Bone marrow (tissue), 2 donors: ENCODE results near the gene CSDE1.

Experiments
- DNase-seq, 2 donors: peaks; one replicate each; lab custom pipeline; 2025; lab: John Stamatoyannopoulos, UW

CSDE1 gene

DNA sequence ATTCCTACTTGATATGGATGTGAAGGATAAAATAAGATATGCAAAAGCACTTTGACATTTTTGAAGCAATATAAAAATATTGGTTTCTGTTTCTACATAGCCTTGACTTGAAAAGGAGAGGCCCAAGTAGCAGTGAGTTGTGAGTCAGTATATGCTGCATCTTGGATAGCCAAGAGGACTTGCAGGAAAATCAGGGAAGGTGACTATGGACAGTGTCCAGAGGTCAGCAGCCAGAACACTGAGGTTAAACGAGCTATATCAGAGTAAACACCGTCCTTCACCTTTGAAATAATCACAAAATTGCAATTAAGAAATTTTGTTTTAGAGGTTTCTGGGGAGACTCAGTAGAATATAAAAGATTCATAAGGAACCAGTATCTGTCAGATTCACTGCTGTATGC lies 55.9 kb downstream of the CSDE1 start:
- no peak for DNase-seq

DNA sequence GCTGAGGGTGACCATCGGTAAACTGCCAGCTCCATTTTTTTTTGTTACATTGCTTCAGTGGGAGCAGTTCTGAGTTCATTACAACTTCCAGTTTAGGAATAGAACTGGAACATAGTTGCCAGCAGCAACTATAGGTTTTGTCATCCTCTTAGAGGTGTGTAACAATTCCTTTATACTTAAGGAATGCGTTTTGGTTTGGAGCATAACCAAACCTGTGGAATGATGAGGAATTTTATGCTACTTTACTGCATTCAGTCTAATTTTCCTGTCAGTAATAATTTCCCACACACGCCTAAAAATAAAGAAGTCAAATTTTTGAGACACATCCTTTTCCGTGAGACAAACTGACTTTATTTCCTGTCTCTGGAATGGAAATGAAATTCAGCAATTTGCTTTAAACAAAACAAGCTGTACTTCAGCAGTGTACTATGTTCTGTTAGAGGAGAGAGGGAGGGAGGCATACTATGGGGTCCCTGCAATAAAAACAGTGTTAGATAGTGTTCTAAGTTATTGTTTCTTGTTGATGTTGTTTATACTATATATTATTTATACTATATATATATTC lies 57.7 kb downstream of the CSDE1 start:
- DNase-seq, result no peak

DNA sequence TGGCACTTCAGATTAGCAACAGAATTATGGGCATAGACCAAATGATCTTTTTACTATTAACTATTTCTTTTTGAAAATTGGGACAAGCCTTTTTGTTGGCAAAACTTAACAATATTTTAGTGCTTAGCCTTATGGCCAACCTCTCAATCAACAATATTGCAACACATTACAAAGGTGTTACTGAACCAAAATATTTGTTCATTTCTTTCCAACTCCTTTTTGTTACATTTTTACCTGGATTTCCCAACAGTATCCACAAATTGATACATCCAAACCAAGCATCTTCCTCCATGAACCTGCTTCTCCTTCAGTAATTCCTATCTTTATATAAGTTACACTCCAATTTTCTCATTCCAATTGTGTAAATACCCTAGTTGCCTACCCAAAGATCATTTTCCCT lies 61.0 kb downstream of the CSDE1 start:
- DNase-seq, result no peak

DNA sequence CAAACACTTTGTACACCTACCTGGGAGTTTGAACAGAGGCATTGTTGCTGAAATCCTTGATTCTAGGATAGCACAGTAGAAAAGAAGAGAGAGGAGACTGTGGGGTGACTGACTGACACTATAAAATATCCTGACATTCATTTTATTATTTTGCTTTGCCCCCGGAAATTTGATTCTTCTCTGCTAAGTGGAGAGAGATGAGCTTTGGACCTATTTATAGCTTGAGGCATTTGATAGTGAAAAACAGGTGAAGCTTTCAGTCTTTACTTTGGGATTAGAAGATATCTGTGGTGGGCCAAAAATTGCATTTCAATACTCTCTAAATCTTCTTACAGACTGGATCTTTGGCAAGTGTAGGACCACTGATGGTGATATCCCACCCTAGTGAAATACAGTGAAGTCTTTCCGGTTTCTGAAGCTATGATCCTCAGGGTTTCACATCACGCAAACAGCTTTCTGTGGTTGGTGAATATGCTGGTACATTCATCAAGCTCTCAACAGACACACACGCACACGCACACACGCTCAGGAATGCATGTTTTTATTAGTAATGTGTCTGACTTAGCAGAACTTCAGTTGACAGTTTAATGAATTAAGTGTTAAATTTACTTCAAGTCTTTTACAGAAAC lies 62.2 kb downstream of the CSDE1 start, which contains the start of gene AMPD1:
AMPD1 (minus strand) TSS at position 117 of the 629 bp plus-strand sequence; CDS start at position 42, 75 bp downstream.
- no peak for DNase-seq

DNA sequence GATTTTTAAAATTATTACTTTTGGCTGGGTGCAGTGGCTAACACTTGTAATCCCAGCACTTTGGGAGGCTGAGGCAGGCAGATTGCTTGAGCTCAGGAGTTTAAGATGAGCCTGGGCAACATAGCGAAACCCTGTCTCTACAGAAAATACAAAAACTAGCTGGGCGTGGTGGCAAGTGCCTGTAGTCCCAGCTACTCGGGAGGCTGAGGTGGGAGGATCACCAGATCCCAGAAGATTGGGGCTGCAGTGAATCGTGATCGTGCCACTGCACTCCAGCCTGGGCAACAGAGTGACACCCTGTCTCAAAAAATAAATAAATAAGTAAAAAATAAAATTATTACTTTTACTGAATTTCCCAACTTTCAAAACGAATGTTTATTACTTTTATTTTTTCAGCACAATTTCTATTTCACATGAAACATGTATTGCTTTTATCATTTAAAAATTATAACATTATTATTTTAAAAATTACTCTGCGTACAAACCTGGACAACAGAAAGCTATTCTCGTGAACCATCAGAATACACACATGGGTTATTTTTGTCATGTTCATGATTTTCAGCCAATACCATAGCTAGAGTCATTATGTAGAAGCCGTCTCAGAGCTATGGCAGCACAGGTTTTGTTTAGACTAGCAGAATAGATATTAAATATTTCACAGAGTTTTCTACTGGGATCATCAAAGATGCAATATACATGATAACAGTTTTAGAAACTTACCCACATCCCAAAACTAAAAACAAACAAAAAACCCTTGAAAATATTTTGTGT lies 63.1 kb downstream of the CSDE1 start:
- DNase-seq, result no peak

DNA sequence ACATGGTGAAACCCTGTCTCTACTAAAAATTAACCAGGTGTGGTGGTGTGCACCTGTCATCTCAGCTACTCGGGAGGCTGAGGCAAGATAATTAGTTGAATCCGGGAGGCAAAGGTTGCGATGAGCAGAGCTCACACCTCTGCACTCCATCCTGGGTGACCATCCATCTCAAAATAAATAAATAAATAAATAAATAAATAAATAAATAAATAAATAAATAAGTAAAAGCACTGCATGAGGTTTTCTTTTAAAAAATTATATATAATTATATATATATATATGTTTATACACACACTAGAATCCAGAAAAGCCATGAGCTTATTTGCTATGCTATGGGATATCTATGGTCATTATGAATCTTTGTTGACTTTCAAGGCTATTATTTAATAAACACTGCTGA lies 64.8 kb downstream of the CSDE1 start:
- no peak for DNase-seq

DNA sequence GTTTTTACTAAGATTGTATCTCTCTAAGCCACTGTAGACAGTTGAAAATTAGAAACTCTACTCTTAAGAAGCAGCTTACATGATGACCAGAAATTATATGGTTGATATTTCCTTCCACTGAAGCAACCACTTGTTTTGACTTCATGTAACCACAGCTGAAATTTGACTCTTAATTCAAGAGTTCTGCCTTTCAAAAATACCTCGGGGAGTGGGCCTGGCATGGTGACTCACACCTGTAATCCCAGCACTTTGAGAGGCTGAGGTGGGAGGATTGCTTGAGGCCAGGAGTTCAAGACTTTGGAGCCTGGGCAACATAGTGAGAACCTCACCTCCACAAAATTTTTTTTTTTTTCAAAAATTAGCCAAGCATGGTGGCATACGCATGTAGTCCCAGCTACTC lies 66.7 kb downstream of the CSDE1 start:
- no peak for DNase-seq

DNA sequence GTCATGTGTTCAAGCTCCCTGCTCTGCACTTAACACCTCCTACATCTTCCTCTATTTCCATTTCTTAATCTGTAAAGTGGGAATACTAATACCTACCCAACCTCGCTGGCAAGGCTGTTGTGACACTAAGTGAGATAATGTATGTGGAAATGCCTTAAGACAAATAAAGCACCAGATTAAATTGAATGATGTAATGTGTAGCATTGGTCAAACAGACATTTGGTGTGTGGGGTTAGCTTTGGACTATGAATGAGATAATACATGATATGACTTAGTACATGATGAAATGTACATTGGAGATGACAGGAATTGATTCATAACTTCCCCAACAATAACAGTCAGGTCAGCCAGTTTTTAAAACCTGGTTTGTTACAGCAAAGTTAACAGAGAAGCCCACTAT lies 67.6 kb downstream of the CSDE1 start:
- no peak for DNase-seq

DNA sequence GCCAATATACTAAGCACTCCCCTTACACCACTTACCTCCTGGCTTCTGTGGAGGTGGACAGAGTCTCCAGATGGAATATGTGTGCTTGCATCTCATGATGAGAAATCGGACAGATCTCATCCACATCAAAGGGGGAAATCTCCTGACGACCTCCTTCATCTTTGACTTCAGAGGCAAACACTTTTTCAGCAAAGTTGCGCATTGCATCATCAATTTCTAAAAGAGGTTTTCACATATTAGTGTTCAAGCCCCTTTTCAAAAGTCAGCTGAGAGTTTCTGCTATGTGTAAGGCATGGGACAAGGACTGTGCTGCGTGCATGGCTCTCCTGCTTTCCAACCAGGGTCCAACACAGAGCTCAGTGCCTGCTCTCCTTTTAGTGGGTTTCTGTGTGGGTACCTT lies 69.3 kb downstream of the CSDE1 start:
- DNase-seq, result no peak

DNA sequence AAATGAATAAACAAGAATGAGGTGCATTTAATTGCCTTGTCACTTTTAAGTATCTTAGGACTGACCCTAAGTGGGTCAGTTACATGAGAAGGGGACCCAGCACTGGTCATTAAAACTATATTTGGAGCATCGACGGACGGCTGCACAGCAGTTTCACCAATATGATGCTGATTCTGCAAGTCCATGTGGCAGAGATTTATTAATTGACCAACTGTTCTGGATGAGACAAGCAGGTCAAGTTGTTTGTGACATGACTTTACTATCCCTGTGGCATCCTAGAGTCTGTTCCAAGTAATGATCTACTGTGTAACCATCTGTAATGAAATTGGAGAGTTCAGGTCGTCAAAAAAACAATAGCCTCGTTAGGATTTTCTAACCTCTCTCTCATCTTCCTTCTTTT lies 71.9 kb downstream of the CSDE1 start:
- DNase-seq, result no peak

DNA sequence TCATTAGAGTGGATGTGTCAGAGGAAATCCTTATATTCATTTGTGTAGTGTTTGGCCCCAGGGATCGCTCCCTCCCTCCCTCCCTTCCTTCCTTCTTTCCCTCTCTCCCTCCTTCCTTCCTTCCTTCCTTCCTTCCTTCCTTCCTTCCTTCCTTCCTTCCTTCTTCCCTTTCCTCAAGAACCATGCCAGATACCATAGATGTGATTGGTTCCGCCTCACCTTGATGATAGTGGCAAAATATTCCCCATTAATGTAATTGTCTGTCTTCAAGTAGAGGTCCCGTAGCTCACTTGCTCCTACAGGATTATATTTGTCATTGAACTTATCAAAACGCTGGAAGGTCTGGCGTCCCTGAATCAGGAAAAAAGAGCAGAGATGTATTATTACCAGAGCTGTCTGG lies 80.1 kb downstream of the CSDE1 start:
- DNase-seq, result no peak

DNA sequence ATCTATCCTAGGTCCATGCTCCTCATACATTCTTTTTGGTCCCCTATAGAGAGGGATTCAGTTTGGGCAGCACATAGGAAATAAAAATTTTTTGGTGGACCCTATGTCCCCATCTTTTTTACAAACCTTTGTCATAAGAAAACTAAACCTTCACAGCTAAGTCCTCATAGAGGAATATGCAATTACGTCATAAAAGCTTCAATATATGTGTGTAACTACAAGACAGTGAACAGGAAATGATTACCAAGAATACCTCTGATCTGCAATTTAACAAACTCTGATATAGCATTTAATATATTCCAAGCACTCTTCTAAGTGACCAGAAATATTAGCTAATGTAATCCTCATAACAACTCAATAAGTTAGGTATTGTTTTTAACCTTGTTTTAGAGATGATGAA lies 81.7 kb downstream of the CSDE1 start:
- DNase-seq, result no peak

DNA sequence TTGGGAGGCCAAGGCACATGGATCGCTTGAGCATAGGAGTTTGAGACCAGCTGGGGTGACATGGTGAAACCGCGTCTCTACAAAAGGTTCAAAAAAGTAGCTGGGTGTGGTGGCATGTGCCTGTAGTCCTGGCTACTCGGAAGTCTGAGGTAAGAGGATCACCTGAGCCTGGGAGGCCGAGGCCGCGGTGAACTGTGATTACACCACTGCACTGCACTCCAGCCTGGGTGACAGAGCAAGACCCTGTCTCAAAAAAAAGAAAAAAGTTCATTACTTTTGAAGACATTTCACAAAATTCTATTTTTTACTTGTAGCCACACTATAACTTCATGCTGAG lies 85.9 kb downstream of the CSDE1 start:
- DNase-seq, result no peak

DNA sequence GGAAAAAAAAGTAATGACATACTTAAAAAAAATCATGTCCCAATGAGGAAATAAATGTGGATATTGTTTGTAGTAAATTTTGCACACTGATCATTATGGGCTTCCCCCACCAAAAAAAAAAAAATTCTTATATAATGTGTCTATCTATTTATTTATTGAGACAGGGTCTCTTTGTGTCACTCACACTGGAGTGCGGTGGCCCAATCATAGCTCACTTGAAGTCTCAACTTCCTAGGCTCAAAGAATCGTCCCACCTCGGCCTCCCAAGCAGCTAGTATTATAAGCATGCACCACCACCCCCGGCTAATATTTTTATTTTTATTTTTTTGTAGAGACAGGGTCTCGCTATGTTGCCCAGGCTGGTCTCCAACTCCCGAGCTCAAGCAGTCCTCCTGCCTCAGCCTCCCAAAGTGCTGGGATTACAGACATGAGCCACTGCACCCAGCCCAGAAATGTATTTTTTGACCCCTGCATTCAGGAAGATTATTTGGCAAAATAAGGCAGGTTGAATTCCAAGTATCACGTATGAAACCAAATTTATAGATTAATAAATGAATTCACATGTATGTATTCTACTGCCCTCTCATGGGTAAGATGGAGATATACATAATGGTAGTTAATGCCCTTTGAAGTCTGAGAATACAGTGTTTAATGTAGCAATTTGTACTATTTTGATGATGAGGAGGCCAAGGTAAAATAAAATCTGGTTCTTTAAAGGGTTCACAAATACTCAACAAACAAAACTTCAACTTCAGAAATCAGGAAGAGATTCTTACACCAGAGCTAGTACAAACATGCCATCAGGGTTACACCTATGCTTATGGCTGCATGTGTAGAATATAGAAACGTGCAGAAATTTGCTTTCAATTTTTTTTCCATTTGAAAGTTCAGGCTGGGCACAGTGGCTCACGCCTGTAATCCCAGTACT lies 86.5 kb downstream of the CSDE1 start:
- no peak for DNase-seq

DNA sequence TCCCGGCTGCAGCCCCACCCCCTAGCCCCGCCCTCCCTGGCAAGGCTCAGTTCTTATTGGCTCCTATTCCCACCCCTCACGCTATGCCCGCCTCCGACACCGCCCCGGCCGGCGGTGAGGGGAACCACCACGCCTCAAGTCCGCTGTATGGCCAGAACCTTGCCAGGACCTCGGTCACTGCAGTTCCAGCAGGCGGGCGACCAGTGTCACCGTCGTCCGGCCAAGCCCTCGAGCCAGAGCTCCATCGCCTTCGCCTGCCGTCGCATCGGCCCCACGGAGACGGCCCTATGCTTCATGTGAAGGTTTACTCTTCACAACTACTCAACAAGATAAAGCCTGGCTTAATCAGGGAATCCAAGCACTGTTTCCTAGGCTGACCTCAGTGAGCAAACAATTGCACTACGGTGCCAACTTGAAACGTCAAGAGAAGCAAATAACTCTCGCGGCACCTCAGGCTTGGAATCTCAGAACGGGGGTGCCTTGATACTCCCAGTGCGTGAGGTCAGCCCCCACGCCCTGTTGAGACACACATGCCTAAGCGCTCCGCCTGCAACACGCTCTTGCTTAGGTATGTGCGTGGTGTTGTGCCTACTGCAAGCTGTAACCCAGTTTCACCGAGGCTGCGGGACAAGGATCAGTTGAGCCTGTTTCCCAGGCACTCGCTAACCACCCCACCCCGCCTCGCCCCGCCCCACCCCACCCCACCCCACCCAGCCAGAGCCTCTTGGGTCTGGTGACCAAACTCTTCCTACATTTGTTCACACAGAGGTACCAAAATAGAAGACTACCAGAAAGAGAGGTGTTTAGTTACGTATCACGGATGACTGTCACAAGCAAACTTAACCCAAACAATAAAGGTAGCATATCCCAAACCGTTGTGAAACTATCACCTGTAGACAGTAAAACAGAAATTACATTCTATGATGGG lies 87.4 kb downstream of the CSDE1 start:
- DNase-seq, result peak in 1 of 2 donors; percentile 73

DNA sequence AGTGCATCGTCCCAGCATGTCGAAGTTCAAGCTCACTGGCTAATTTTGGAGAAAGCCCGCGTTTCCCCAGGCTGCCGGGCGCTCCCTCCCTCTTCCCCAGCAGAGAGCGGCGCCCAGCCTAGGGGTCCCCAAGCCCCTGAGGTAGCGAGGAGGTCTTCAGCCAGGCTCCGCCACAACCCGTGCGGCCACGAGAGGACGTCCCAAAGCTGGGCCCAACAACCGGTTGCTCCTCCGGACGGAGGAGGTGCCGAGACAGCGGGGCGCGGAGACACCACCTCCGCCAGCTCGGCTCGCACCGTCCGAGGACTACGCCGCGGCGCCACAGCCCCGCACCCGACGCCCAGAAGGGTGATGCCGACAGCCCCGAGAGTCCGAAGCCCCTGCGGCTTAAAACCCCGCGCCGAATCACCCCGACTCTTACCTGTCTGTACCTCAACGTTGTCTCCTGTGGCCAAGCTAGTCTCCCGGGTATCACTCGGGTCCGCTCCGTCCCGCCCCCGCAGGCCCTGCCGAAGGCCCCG lies 88.2 kb downstream of the CSDE1 start, which contains the start of gene DENND2C:
DENND2C (minus strand) TSS at position 488 of the 521 bp plus-strand sequence. CDS start 44,065 bp downstream, outside the sequence.
- DNase-seq, result no peak

DNA sequence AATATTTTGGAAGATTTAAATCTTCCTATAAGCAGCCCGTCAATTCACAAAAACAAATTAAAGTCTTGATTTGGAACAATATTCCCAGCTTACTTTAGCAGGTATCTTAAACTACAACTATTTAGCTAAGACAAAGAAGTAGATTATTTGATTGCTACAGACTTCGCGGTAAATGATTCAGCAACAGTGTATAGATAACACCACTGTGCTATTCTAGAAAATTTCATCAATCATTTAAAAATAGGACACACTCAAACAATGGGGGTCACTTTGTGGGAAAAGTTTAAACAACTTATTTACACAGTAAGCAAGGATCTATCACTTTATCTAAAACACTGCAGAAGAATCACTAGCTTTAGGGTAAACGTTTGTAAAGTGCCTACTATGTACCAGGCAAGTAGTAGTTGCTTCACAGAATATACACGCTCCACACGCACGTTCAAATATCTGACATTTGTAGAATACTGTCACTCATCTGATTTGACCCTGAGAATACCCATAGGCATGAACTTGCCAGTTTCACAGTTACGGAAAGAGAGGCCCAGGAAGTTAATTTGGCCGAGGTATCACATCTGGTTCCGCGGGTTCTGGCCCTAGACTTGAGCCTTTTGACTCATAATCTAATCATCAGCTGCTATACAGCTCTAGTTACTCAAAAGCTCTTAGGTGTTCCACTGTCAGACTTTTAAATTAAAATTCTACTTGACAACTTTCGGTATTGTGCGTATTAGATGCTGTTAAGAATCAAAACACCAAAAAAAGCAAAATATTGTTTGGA lies 88.8 kb downstream of the CSDE1 start:
- no peak for DNase-seq

DNA sequence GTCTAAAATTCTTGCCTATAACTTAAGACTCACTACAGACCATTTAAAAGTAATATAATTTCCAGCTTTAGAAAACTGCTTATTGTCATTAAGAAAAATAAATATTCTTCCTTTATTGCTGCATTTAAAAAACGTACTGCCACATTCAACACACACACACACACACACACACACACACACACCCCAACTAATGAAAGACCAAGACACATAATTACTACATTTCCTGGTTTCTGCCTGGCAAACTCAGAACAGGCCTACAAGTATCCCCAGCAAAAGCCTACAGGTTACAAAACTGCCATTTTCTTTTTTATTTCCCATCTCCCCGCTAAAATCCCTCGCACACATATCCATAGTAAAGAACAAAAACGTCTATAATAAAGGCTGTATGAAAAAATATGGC lies 89.4 kb downstream of the CSDE1 start:
- no peak for DNase-seq

DNA sequence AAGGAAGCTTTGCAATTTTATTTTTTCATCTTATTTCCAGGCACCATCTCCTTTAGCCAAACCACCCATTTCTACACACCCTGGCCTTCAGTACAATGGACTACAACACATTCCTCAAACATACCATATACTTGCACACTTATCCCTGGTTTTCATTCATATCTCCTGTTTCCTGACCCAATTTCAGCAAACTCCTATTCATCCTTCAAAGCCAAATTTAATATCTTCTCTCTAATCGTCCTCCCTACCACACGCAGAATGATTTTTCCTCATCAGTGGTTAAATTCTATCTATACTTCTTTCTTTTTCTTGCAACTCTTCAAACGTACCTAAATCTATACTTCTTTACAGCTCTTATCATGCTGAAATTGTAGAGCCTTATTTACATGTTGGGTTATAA lies 90.8 kb downstream of the CSDE1 start:
- no peak for DNase-seq
